ENCODE data around the gene YWHAQ.
"Not testable (repeated sequence)": the region's sequence is repeated elsewhere in the genome, so short reads cannot be mapped to it uniquely, and the experiment has no call there.

The YWHAQ gene

GRCh38 chr2:9602412-9602811, 28.4 kb downstream of the YWHAQ start:
- ChIA-PET CTCF (interaction anchor here (1.0 to 1.8 kb wide), 3 partner anchors 11 to 15 kb away, joined by 4 to 8 read pairs (median 5); no protein-coding TSS in a partner anchor), POLR2A (interaction anchor here (0.7 kb wide), 1 partner anchor 292 kb away, joined by 3 read pairs; no protein-coding TSS in a partner anchor)
- no peak for DNase-seq (ENCODE audit: extremely low spot score)
- TF ChIP-seq, protein P1, sequence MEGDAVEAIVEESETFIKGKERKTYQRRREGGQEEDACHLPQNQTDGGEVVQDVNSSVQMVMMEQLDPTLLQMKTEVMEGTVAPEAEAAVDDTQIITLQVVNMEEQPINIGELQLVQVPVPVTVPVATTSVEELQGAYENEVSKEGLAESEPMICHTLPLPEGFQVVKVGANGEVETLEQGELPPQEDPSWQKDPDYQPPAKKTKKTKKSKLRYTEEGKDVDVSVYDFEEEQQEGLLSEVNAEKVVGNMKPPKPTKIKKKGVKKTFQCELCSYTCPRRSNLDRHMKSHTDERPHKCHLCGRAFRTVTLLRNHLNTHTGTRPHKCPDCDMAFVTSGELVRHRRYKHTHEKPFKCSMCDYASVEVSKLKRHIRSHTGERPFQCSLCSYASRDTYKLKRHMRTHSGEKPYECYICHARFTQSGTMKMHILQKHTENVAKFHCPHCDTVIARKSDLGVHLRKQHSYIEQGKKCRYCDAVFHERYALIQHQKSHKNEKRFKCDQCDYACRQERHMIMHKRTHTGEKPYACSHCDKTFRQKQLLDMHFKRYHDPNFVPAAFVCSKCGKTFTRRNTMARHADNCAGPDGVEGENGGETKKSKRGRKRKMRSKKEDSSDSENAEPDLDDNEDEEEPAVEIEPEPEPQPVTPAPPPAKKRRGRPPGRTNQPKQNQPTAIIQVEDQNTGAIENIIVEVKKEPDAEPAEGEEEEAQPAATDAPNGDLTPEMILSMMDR (IDR thresholded peaks at IDR 0.05; ENCODE audit: control extremely low read depth, extremely low read depth, low read depth, missing control alignments), result no peak

DNA sequence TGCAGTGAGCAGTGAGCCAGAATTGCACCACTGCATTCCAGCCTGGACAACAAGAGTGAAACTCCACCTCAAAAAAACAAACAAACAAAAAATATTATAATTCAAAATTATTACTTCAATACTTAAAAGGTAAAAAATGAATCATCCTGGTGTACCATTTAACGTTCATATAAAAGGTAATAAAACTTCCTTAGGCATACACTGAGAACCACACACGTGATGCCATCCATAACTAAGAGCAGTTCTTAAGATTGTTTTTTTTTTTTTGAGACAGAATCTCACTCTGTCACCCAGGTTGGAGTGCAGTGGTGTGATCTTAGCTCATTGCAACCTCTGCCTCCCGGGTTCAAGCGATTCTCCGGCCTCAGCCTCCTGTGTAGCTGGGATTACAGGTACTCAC, 29.4 kb downstream of the YWHAQ start:
- no peak for DNase-seq (ENCODE audit: extremely low spot score)
- ChIA-PET CTCF (interaction anchor here (0.9 to 1.8 kb wide), 3 partner anchors 13 to 16 kb away, joined by 3 to 8 read pairs (median 4); no protein-coding TSS in a partner anchor), POLR2A (no interaction called here)
- TF ChIP-seq, protein P1 (IDR thresholded peaks at IDR 0.05; ENCODE audit: control extremely low read depth, extremely low read depth, low read depth, missing control alignments), result no peak

- TF ChIP-seq, protein P1 (IDR thresholded peaks at IDR 0.05; ENCODE audit: control extremely low read depth, extremely low read depth, low read depth, missing control alignments), result no peak
- POLR2A ChIA-PET, result interaction anchor here (0.5 kb wide), 1 partner anchor 8 kb away, joined by 3 read pairs; no protein-coding TSS in a partner anchor
- no peak for DNase-seq (ENCODE audit: extremely low spot score)
- CTCF ChIA-PET, result interaction anchor here (1.7 to 1.9 kb wide), 3 partner anchors 9 to 44 kb away, joined by 7 to 9 read pairs (median 9); partner anchors contain the start of gene ADAM17
Measured at GRCh38 chr2:9599430-9599829, 31.4 kb downstream of the YWHAQ start.

DNA sequence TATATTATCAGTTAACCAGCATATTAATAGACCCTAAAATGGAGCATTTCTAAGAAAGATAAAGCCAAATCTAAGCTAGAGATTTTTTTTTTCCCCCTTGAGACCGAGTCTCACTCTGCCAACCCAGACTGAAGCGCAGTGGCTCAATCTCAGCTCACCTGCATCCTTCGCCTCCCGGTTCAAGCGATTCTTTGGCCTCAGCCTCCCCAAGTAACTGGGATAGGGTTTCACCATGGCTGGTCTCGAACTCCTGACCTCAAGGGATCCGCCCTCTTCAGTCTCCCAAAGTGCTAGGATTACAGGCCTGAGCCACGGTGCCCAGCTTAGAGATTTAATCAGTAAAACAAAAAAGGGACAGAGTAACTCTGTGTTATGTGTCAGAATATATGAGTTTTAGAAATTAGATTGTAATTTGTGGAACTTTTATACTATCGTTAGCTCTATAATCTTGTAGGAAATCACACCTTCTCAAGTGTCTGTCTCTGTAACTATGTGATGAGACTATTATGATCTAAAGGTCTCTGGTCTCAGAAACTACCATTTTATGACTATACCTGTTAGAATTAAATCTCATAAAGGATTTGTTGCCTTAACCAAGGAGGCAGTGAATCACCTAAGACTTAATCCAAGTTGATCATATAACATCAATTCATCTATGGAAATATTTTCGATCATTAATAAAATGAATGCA, 34.0 kb downstream of the YWHAQ start:
- CTCF ChIA-PET, result interaction anchor here (0.7 kb wide), 1 partner anchor 11 kb away, joined by 3 read pairs; no protein-coding TSS in a partner anchor
- TF ChIP-seq, protein P1 (IDR thresholded peaks at IDR 0.05; ENCODE audit: control extremely low read depth, extremely low read depth, low read depth, missing control alignments), result no peak
- no peak for DNase-seq (ENCODE audit: extremely low spot score)
- POLR2A ChIA-PET, result interaction anchor here (0.6 to 0.8 kb wide), 2 partner anchors 34 to 203 kb away, joined by 3 read pairs; partner anchors contain the start of gene YWHAQ

GRCh38 chr2:9595746-9596145, 35.1 kb downstream of the YWHAQ start:
- DNase-seq (ENCODE audit: extremely low spot score), result no peak
- POLR2A ChIA-PET, result interaction anchor here (0.7 to 1.7 kb wide), 2 partner anchors 35 to 476 kb away, joined by 4 to 6 read pairs; partner anchors contain the start of gene YWHAQ
- CTCF ChIA-PET, result interaction anchor here (1.4 to 1.8 kb wide), 4 partner anchors 12 to 218 kb away, joined by 3 to 9 read pairs (median 4); partner anchors contain the start of gene ADAM17
- TF ChIP-seq, protein P1 (IDR thresholded peaks at IDR 0.05; ENCODE audit: control extremely low read depth, extremely low read depth, low read depth, missing control alignments), result no peak

- not testable (repeated sequence) for DNase-seq (ENCODE audit: extremely low spot score)
- CTCF ChIA-PET, result interaction anchor here (0.9 to 1.8 kb wide), 7 partner anchors 13 to 219 kb away, joined by 3 to 9 read pairs (median 3); partner anchors contain the start of gene ADAM17
- POLR2A ChIA-PET, result interaction anchor here (0.7 to 1.7 kb wide), 2 partner anchors 35 to 476 kb away, joined by 4 to 6 read pairs; partner anchors contain the start of gene YWHAQ
Measured at GRCh38 chr2:9595256-9595655, 35.5 kb downstream of the YWHAQ start.

All from GM10248 (cell line).